Body of pancreas (tissue), 4 donors: ENCODE results near the gene HOXB6.

Experiments
- POLR2A ChIP-seq, 3 donors: fragments of 450-650 bp; IDR thresholded peaks; one replicate each; pipeline ENCODE4 v1.6.1; 2016; ENCODE audit warnings: antibody characterized with exemption in 3 of 3, mild to moderate bottlenecking in 2 of 3
- TF ChIP-seq, protein P1 (sequence below), 7 experiments: fragments of 450-650 bp in 4 of 7; fragments of 200-600 bp in 3 of 7; sonication (generic) in 3 of 7; IDR thresholded peaks; one replicate each; pipeline ENCODE4 v1.5.1; 2016 to 2019; ENCODE audit warnings: antibody characterized with exemption in 7 of 7

DNA sequence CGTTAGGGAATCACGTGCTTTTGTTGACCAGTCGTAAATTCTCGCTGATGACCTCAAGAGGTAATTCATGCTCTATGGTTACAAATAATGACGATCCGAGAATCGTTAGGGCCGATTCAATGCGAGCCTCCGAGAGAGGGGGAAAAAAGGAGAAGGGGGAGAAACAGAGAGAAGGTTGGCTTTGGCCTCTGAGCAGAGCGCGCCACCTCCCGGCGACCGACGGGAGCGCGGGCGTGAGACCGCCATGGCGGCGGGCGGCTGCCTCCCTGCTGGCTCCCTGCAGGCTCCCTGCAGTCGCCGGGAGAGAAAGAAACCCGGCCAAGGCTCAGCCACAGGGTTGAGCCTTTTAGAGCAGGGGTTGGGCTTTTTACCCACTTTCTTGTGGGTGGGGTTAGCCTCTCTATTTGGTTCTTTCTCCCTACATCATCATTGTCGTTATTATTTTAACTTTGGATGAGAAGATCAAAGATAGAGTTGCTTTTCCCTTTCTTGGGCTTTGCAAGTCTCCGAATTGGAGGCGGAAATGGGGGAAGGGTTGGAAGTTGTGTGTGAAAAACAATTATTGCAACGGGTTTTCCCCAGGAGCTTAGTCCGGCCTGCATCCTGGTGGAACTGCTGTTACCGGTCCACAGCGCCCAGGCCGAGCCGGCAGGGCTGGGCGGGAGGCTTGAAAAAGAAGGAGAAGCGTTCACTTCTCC is 10.8 kb downstream of the HOXB6 start:
- TF ChIP-seq, protein P1, sequence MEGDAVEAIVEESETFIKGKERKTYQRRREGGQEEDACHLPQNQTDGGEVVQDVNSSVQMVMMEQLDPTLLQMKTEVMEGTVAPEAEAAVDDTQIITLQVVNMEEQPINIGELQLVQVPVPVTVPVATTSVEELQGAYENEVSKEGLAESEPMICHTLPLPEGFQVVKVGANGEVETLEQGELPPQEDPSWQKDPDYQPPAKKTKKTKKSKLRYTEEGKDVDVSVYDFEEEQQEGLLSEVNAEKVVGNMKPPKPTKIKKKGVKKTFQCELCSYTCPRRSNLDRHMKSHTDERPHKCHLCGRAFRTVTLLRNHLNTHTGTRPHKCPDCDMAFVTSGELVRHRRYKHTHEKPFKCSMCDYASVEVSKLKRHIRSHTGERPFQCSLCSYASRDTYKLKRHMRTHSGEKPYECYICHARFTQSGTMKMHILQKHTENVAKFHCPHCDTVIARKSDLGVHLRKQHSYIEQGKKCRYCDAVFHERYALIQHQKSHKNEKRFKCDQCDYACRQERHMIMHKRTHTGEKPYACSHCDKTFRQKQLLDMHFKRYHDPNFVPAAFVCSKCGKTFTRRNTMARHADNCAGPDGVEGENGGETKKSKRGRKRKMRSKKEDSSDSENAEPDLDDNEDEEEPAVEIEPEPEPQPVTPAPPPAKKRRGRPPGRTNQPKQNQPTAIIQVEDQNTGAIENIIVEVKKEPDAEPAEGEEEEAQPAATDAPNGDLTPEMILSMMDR (IDR thresholded peaks at IDR 0.05), result peak; percentile 64 to 87 (median 78)
- peak in 1 of 3 donors; percentile 1 for TF ChIP-seq POLR2A (IDR thresholded peaks at IDR 0.05)
